Liver (tissue), 9 donors: Measurements from ENCODE around the gene BDH1. TPM values are rescaled to one million over a fixed set of nuclear protein-coding genes. Genes with fewer than 3 reads are reported as not detected.

Experiments
- DNase-seq: peaks from one replicate; pipeline ENCODE4 v3.0.0-alpha.2; 2017; ENCODE audit warnings: low spot score
- H3K27ac ChIP-seq, 2 donors: one replicate each; pipeline ENCODE4 v1.7.0; 2013; ENCODE audit warnings: inconsistent platforms in 2 of 2, low read length in 2 of 2, control low read depth in 1 of 2, low read depth in 1 of 2, mild to moderate bottlenecking in 1 of 2
- H3K27me3 ChIP-seq, 4 donors: one replicate each; pipeline versions ENCODE4 v1.6.1 to v1.7.0; 2013; ENCODE audit warnings: low read length in 3 of 4, inconsistent platforms in 1 of 4, mild to moderate bottlenecking in 1 of 4, moderate library complexity in 1 of 4; ENCODE audit not compliant: control insufficient read depth in 4 of 4, insufficient read depth in 4 of 4
- H3K36me3 ChIP-seq, 4 donors: one replicate each; pipeline versions ENCODE4 v1.6.1 to v1.7.0; 2013; ENCODE audit warnings: low read length in 3 of 4, mild to moderate bottlenecking in 3 of 4, low read depth in 1 of 4, moderate library complexity in 1 of 4; ENCODE audit not compliant: control insufficient read depth in 4 of 4, insufficient read depth in 3 of 4
- H3K4me1 ChIP-seq, 4 donors: one replicate each; pipeline versions ENCODE4 v1.6.1 to v1.7.0; 2013; ENCODE audit warnings: low read length in 3 of 4, mild to moderate bottlenecking in 3 of 4, moderate library complexity in 1 of 4; ENCODE audit not compliant: control insufficient read depth in 4 of 4, insufficient read depth in 4 of 4
- H3K4me3 ChIP-seq, 3 donors: one replicate each; pipeline versions ENCODE4 v1.6.1 to v1.7.0; 2013; ENCODE audit warnings: low read length in 3 of 3, control low read depth in 1 of 3, low read depth in 1 of 3, mild to moderate bottlenecking in 1 of 3
- H3K9ac ChIP-seq, 2 donors: one replicate each; pipeline ENCODE4 v1.7.0; 2013; ENCODE audit warnings: low read length in 2 of 2, mild to moderate bottlenecking in 2 of 2, moderate library complexity in 2 of 2, control low read depth in 1 of 2, low read depth in 1 of 2
- H3K9me3 ChIP-seq, 4 donors: one replicate each; pipeline versions ENCODE4 v1.6.1 to v1.7.0; 2013; ENCODE audit warnings: low read length in 3 of 4; ENCODE audit not compliant: control insufficient read depth in 4 of 4
- ATF3 ChIP-seq: IDR thresholded peaks from 2 replicates; pipeline ENCODE4 v1.6.1; 2016; ENCODE audit warnings: antibody characterized with exemption
- EGR1 ChIP-seq, 2 donors: IDR thresholded peaks; 2 replicates each; pipeline ENCODE4 v1.6.1; 2016 to 2018; ENCODE audit warnings: antibody characterized with exemption in 2 of 2, low read depth in 2 of 2
- FOXA1 ChIP-seq: IDR thresholded peaks from 2 replicates; pipeline ENCODE4 v1.6.1; 2016; ENCODE audit warnings: antibody characterized with exemption
- FOXA2 ChIP-seq: IDR thresholded peaks from 2 replicates; pipeline ENCODE4 v1.6.1; 2016; ENCODE audit warnings: antibody characterized with exemption
- GABPA ChIP-seq, 2 donors: IDR thresholded peaks in 1 of 2; conservative IDR thresholded peaks in 1 of 2; 2 replicates each; pipeline ENCODE4 v1.6.1; 2016; ENCODE audit warnings: antibody characterized with exemption in 2 of 2, mild to moderate bottlenecking in 1 of 2, moderate library complexity in 1 of 2
- HNF4A ChIP-seq, 2 donors: conservative IDR thresholded peaks; 2 replicates each; pipeline ENCODE4 v1.6.1; 2016; ENCODE audit warnings: antibody characterized with exemption in 2 of 2, mild to moderate bottlenecking in 2 of 2
- HNF4G ChIP-seq: IDR thresholded peaks from 2 replicates; pipeline ENCODE4 v1.6.1; 2016; ENCODE audit warnings: antibody characterized with exemption
- JUND ChIP-seq, 2 donors: IDR thresholded peaks; 2 replicates each; pipeline ENCODE4 v1.6.1; 2016; ENCODE audit warnings: antibody characterized with exemption in 2 of 2
- NR2F2 ChIP-seq: IDR thresholded peaks from 2 replicates; pipeline ENCODE4 v1.6.1; 2016; ENCODE audit warnings: antibody characterized with exemption
- RAD21 ChIP-seq, 2 donors: IDR thresholded peaks; 2 replicates each; pipeline ENCODE4 v1.6.1; 2016; ENCODE audit warnings: antibody characterized with exemption in 2 of 2, mild to moderate bottlenecking in 2 of 2
- REST ChIP-seq: IDR thresholded peaks from 2 replicates; pipeline ENCODE4 v1.6.1; 2016; ENCODE audit warnings: antibody characterized with exemption, mild to moderate bottlenecking
- RXRA ChIP-seq, 2 donors: IDR thresholded peaks; 2 replicates each; pipeline ENCODE4 v1.6.1; 2017 to 2018; ENCODE audit warnings: antibody characterized with exemption in 2 of 2, mild to moderate bottlenecking in 1 of 2
- SP1 ChIP-seq: IDR thresholded peaks from 2 replicates; pipeline ENCODE4 v1.6.1; 2018; ENCODE audit warnings: antibody characterized with exemption, mild to moderate bottlenecking
- TAF1 ChIP-seq: conservative IDR thresholded peaks from 2 replicates; pipeline ENCODE4 v1.6.1; 2016; ENCODE audit warnings: antibody characterized with exemption, mild to moderate bottlenecking
- YY1 ChIP-seq: IDR thresholded peaks from 2 replicates; pipeline ENCODE4 v1.6.1; 2016; ENCODE audit warnings: antibody characterized with exemption, mild to moderate bottlenecking
- ZBTB33 ChIP-seq: IDR thresholded peaks from 2 replicates; pipeline ENCODE4 v1.6.1; 2016; ENCODE audit warnings: antibody characterized with exemption
- WGBS: extraction: QIAGEN DNeasy Blood & Tissue Kit; methylation state at CpG from one replicate; pipeline ENCODE4 v1.1.7; 2013; 5-methylcytosine and 5-hydroxymethylcytosine counted together
- polyA plus RNA-seq, 2 donors: library from polyadenylated mRNA; stranded (reverse) in 1 of 2; unstranded in 1 of 2; fragments of 200-250 nt in 1 of 2; fragments of >200 nt in 1 of 2; fragmentation: Nextera tagmentation in 1 of 2; extraction: Ambion mirVana in 1 of 2; gene quantifications; one replicate each; pipeline versions ENCODE4 v1.2.1 to v1.2.3, GENCODE V29; 2013 to 2015
- total RNA-seq, 2 donors: library from RNA; depleted of rRNA; stranded (reverse); fragments of >200 nt; gene quantifications; one replicate each; pipeline ENCODE4 v1.2.3, GENCODE V29; 2014
- TF ChIP-seq, protein P1 (sequence below): IDR thresholded peaks from 2 replicates; pipeline ENCODE4 v1.6.1; 2016; ENCODE audit warnings: antibody characterized with exemption
- TF ChIP-seq, protein P2 (sequence below): fragments of 150-350 bp; IDR thresholded peaks from 2 replicates; pipeline ENCODE4 v1.5.1; 2017; ENCODE audit warnings: improper control_type of control experiment, low read depth, low read length; ENCODE audit not compliant: missing input control
- donor health status: healthy.
- donor health status: healthy.
- donor health status: healthy.
- donor health status: healthy.
- donor health status: healthy.

BDH1 gene
- total and polyA plus RNA-seq, 4 donors, result 49.4 to 268 (median 177) TPM

GRCh38 chr3:197475997-197476525, 79.7 kb downstream of the BDH1 start:
- 74% methylated on average over 5 of the region's 5 CpGs for WGBS
- peaks cover 12 to 43% (median 29%) of the 10 kb centered on the region in 4 donors for H3K4me1 ChIP-seq
- no peak overlapping the region for H3K9ac ChIP-seq
- H3K27me3 ChIP-seq, result no peaks in the 10 kb centered on the region
- H3K36me3 ChIP-seq, result no peaks in the 10 kb centered on the region
- DNase-seq, result no peak
- TF ChIP-seq REST, result no peak
- TF ChIP-seq EGR1 (IDR thresholded peaks at IDR 0.05; ENCODE audit: low read depth in 2 of 2), result no peak
- TF ChIP-seq JUND (IDR thresholded peaks at IDR 0.05), result no peak
- TF ChIP-seq GABPA (IDR thresholded peaks at IDR 0.05 in 1 of 2, conservative IDR thresholded peaks at IDR 0.05 in 1 of 2), result no peak
- no peak for TF ChIP-seq HNF4G
- TF ChIP-seq RAD21 (IDR thresholded peaks at IDR 0.05), result no peak
- TF ChIP-seq, protein P1, sequence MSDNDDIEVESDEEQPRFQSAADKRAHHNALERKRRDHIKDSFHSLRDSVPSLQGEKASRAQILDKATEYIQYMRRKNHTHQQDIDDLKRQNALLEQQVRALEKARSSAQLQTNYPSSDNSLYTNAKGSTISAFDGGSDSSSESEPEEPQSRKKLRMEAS, result no peak
- TF ChIP-seq HNF4A (conservative IDR thresholded peaks at IDR 0.05), result no peak
- TF ChIP-seq NR2F2, result no peak
- TF ChIP-seq RXRA (IDR thresholded peaks at IDR 0.05), result no peak
- TF ChIP-seq ATF3, result no peak
- TF ChIP-seq SP1, result no peak
- no peak overlapping the region for H3K27ac ChIP-seq
- H3K9me3 ChIP-seq, result no peaks in the 10 kb centered on the region
- H3K4me3 ChIP-seq, result no peak overlapping the region

GRCh38 chr3:197475514-197475913, 80.3 kb downstream of the BDH1 start:
- H3K4me1 ChIP-seq, result peaks cover 12 to 45% (median 30%) of the 10 kb centered on the region in 4 donors
- no peaks in the 10 kb centered on the region for H3K36me3 ChIP-seq
- no peak overlapping the region for H3K4me3 ChIP-seq
- H3K9ac ChIP-seq, result no peak overlapping the region
- no peak for DNase-seq
- TF ChIP-seq FOXA2, result no peak
- no peak for TF ChIP-seq HNF4A (conservative IDR thresholded peaks at IDR 0.05)
- TF ChIP-seq TAF1, result no peak
- TF ChIP-seq NR2F2, result no peak
- no peak for TF ChIP-seq REST
- TF ChIP-seq, protein P2, sequence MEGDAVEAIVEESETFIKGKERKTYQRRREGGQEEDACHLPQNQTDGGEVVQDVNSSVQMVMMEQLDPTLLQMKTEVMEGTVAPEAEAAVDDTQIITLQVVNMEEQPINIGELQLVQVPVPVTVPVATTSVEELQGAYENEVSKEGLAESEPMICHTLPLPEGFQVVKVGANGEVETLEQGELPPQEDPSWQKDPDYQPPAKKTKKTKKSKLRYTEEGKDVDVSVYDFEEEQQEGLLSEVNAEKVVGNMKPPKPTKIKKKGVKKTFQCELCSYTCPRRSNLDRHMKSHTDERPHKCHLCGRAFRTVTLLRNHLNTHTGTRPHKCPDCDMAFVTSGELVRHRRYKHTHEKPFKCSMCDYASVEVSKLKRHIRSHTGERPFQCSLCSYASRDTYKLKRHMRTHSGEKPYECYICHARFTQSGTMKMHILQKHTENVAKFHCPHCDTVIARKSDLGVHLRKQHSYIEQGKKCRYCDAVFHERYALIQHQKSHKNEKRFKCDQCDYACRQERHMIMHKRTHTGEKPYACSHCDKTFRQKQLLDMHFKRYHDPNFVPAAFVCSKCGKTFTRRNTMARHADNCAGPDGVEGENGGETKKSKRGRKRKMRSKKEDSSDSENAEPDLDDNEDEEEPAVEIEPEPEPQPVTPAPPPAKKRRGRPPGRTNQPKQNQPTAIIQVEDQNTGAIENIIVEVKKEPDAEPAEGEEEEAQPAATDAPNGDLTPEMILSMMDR, result no peak
- TF ChIP-seq RXRA (IDR thresholded peaks at IDR 0.05), result no peak
- no peak for TF ChIP-seq EGR1 (IDR thresholded peaks at IDR 0.05; ENCODE audit: low read depth in 2 of 2)
- TF ChIP-seq, protein P1, result no peak
- no peak for TF ChIP-seq FOXA1
- no peak for TF ChIP-seq ATF3
- no peak for TF ChIP-seq ZBTB33
- TF ChIP-seq JUND (IDR thresholded peaks at IDR 0.05), result no peak
- no peak for TF ChIP-seq HNF4G
- TF ChIP-seq YY1, result no peak
- TF ChIP-seq RAD21 (IDR thresholded peaks at IDR 0.05), result no peak
- no peak for TF ChIP-seq GABPA (IDR thresholded peaks at IDR 0.05 in 1 of 2, conservative IDR thresholded peaks at IDR 0.05 in 1 of 2)
- TF ChIP-seq SP1, result no peak
- no peaks in the 10 kb centered on the region for H3K27me3 ChIP-seq
- WGBS, result 93% methylated on average over 3 of the region's 3 CpGs
- H3K27ac ChIP-seq, result no peak overlapping the region
- no peaks in the 10 kb centered on the region for H3K9me3 ChIP-seq
